ENCODE results near the gene C2CD2.
"Not testable (repeated sequence)": the region's sequence is repeated elsewhere in the genome, so short reads cannot be mapped to it uniquely, and the experiment has no call there.

Gene C2CD2

GRCh38 chr21:41954654-41955499 lies 1.1 kb upstream of the C2CD2 start:
- no peak for DNase-seq (ENCODE audit: low spot score)
- no peak for TF ChIP-seq CTCF (IDR thresholded peaks at IDR 0.05; ENCODE audit: borderline replicate concordance, control extremely low read depth, extremely low read depth, insufficient read depth, missing control alignments)
- in situ Hi-C loops (cut with MboI; ENCODE audit: low sequenced_read_pairs, unreplicated experiment), result no loop called here

DNA sequence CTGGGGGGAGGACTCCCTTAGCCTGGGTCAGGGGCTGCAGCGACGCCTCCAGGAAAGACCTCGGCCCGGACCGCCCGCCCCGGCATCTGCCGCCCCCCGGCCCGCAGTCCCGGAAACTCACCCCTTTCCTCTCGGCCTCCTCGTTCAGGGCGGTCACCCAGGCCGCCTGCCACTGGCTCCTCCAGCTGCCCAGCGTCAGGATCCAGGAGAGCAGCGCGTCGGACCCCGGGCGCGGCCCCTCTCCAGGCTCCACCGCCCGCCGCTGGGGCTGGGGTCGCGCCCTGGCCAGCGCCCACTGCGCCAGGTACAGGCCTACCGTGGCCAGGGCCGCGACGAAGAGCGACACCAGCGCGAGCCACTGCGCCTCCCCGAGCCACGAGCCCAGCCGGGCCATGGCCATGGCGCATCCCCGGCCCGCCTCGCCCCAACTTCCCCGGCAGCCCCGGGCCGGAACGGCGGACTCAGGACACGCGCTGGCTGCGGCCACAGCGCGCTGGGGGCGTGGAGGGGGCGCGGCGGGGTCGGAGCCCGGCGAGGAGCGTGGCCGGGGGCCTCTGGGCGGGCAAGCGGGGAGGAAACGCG lies 478 bp downstream of the C2CD2 start:
- in situ Hi-C loops (cut with MboI; ENCODE audit: low sequenced_read_pairs, unreplicated experiment), result no loop called here
- DNase-seq (ENCODE audit: low spot score), result peak; percentile 69
- no peak for TF ChIP-seq CTCF (IDR thresholded peaks at IDR 0.05; ENCODE audit: borderline replicate concordance, control extremely low read depth, extremely low read depth, insufficient read depth, missing control alignments)

DNA sequence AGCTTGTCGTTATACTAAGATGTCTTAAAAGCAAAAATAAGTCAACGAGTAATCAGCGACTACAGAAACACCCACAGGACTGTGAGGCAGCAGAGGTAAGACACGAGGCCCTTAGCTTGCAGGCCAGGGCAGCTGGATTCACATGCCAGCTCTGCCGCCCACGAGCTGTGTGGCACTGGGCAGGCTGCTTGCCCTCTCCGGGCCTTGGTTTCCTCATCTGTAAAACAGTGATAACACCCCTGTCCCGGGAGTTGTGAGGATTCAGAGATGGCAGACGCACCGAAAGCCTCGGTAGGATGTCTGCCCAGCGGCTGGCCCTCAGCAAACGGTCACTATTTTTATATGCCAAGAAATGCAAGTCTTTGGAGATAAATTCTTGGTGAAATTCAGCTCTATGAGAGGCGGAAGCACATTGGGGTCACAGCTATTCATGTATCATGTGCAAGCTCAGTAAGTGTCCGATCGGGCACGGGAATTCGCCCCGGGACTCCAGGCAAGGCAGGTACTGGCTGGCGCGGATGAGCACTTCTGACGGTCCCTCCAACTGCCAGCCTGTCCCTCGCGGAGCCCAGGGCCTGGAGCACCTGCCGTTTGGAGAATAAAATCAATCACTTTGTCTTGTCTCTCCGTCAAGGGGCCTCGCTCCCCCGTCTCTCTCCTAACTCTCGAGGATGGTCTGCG lies 1.1 kb downstream of the C2CD2 start:
- in situ Hi-C loops (cut with MboI; ENCODE audit: low sequenced_read_pairs, unreplicated experiment), result no loop called here

DNA sequence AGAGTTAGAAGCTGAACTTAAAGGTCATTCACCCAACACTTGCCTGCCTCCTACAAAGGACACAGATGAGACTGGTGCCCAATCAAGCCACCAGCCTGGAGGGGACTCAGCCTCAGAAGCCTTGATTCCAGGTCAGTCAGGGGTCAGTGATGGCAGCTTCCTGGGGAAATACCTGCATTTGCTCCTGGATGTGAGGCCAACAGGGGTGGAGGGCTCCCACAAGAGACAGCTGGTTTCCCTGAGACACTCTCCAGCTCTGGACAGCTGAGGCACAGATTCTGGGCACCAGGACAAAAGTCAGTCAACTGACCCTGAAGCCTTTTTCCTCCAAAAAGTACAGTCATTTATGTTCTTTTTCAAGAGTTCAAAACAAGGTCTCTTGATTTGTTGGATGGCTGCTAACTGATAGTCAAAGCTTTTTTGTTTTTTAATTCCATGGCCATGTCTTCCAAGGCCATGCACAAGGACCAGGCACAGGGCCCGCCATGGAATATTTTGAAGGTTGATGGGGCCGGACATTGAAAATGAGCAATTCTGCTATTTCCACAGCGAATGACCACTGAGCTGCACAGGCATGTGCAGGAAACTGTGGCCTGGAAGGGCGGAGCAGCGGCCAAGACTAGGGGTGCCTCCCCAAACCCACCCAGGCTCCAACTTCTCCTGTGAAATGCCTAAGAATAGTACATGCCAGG lies 1.8 kb downstream of the C2CD2 start:
- no peak for TF ChIP-seq CTCF (IDR thresholded peaks at IDR 0.05; ENCODE audit: borderline replicate concordance, control extremely low read depth, extremely low read depth, insufficient read depth, missing control alignments)
- no peak for DNase-seq (ENCODE audit: low spot score)
- in situ Hi-C loops (cut with MboI; ENCODE audit: low sequenced_read_pairs, unreplicated experiment), result no loop called here

More for the DNA sequence above, 1.1 kb downstream of the C2CD2 start:
- TF ChIP-seq CTCF (IDR thresholded peaks at IDR 0.05; ENCODE audit: borderline replicate concordance, control extremely low read depth, extremely low read depth, insufficient read depth, missing control alignments), result no peak
- no peak for DNase-seq (ENCODE audit: low spot score)

DNA sequence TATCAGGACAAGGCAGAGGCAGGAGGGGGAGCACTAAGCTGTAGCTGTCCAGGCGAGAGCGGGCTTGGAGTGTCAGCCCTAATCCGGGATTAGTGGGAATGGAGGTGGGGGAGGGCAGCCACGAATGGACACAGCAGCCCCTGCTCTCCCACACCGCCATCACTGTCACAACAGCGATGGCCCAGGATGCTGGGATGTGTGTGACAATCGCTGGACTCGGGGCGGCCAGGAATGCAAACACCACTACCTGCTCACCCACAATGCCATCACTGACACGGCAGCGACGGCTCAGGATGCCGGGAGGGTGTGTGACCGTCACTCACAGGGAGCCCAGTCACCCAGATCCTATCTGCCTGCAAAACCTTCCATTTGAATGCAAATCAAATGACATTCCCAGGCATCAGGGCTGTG lies 2.9 kb downstream of the C2CD2 start:
- DNase-seq (ENCODE audit: low spot score), result no peak
- in situ Hi-C loops (cut with MboI; ENCODE audit: low sequenced_read_pairs, unreplicated experiment), result no loop called here
- no peak for TF ChIP-seq CTCF (IDR thresholded peaks at IDR 0.05; ENCODE audit: borderline replicate concordance, control extremely low read depth, extremely low read depth, insufficient read depth, missing control alignments)

- DNase-seq (ENCODE audit: low spot score); in situ Hi-C loops (cut with MboI; ENCODE audit: low sequenced_read_pairs, unreplicated experiment): not testable (repeated sequence)
These were observed 4.2 kb downstream of the C2CD2 start for GRCh38 chr21:41949631-41950030.
